ENCODE results near the gene VAV3.

Gene VAV3

DNA sequence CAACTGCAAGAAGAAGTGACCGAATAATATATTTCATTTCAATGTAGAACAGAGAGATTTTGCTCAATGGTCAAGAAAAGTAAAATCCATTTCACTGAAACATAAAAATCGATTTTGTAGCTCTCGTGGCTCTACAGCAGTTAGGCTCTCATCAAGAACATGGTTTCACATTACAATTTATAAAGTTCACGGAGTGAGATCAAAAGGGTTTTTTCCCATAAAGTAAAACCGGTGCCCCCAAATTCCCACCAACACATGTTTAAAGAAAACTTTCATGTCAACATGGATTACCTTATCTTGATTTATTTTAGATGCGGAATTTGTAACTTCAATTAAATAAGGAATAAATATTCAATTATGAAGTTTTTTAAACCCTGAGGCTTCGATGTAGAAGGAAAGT, 16.3 kb upstream of the VAV3 start:
- Histone ChIP-seq H3K27ac (replicated peaks; ENCODE audit: low read length) (no peak overlapping the region), H2AFZ (ENCODE audit: low read length) (no peak overlapping the region), H4K8ac (ENCODE audit: low read depth, low read length) (no peak overlapping the region), H3K9ac (ENCODE audit: low read depth, low read length, poor library complexity) (no peak overlapping the region), H2BK120ac (ENCODE audit: low read depth, low read length) (no peak overlapping the region), H2BK15ac (ENCODE audit: low read length) (no peak overlapping the region), H4K91ac (ENCODE audit: low read depth, low read length, poor library complexity) (no peak overlapping the region), H3K23ac (ENCODE audit: low read depth, low read length, poor library complexity) (no peak overlapping the region), H3K14ac (ENCODE audit: low read length) (no peak overlapping the region), H2AK5ac (ENCODE audit: low read depth, low read length) (no peak overlapping the region), H3K27me3 (ENCODE audit: control insufficient read depth in 3 of 3, insufficient read depth in 3 of 3, low read depth in 1 of 3, low read length in 3 of 3) (no peaks in the 10 kb centered on the region), H3K4me3 (ENCODE audit: low read length in 2 of 2) (no peak overlapping the region), H3K4me1 (ENCODE audit: control insufficient read depth in 2 of 2, insufficient read depth in 1 of 2, low read depth in 1 of 2, low read length in 2 of 2) (peaks cover 2% of the 10 kb centered on the region in 2 donors), H3K79me1 (ENCODE audit: low read depth, low read length) (no peaks in the 10 kb centered on the region), H3K4ac (ENCODE audit: low read length) (no peak overlapping the region), H2BK12ac (ENCODE audit: low read length) (no peak overlapping the region), H2BK5ac (ENCODE audit: low read length) (no peak overlapping the region), H3K18ac (ENCODE audit: low read length) (no peak overlapping the region), H3K4me2 (ENCODE audit: insufficient read depth, low read length, poor library complexity, severe bottlenecking) (no peak overlapping the region), H3K9me3 (replicated peaks in 1 of 2; ENCODE audit: control insufficient read depth in 2 of 2, insufficient read depth in 1 of 2, low read depth in 1 of 2, low read length in 2 of 2) (peaks cover 0 to 3% of the 10 kb centered on the region in 2 donors), H3K36me3 (replicated peaks in 1 of 2; ENCODE audit: control insufficient read depth in 2 of 2, insufficient read depth in 2 of 2, low read length in 2 of 2) (no peaks in the 10 kb centered on the region)
- WGBS, 2 donors (ENCODE audit: extremely low coverage in 2 of 2, insufficient read length in 2 of 2, insufficient replicate concordance in 1 of 2), result no CpG with 5 or more reads among the region's 7 CpGs
- no peak for DNase-seq (ENCODE audit: low spot score)

DNA sequence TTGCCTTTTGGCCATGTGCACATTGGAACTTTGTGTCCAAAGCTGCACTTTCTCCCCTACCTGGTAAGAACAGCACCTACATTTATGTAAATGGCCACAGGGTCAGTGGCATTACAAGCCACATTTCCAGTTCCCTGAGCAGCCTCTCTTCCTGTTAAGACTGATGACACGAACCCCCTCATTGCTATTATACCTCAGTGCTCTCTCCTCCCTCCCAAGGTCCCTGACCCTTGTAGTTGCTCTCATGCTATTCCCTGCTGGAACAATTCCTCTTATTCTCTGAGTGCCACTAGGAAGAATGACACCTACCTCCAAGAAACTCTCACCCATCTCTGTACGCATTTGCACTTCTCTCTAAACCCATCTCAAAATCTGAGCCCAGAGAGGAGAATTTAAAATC, 14.9 kb upstream of the VAV3 start:
- no peak overlapping the region for H2BK12ac ChIP-seq (ENCODE audit: low read length)

DNA sequence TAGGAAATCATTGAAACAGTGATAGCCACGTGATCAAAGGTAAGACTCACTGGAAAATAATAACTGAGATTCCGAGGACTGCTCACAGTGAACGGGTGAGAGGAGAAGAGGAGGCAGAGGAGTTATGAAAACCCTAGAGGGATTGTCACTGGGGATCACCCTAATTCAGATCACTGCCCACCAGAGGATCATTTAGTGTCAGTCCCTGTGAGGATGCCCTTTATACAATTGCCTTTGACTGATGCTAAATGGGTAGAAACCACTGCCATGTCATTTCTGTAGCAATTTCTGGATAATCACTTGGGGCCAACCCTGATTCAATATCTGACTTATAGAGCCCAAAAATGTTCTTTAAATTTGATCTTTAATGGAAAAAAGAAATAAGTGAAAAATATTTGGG, 14.1 kb upstream of the VAV3 start:
- Histone ChIP-seq H2BK15ac (ENCODE audit: low read length) (no peak overlapping the region), H2BK120ac (ENCODE audit: low read depth, low read length) (no peak overlapping the region), H3K79me1 (ENCODE audit: low read depth, low read length) (no peaks in the 10 kb centered on the region), H4K8ac (ENCODE audit: low read depth, low read length) (no peak overlapping the region), H2AK5ac (ENCODE audit: low read depth, low read length) (no peak overlapping the region), H2BK12ac (ENCODE audit: low read length) (no peak overlapping the region), H3K27ac (replicated peaks; ENCODE audit: low read length) (no peak overlapping the region), H3K23ac (ENCODE audit: low read depth, low read length, poor library complexity) (no peak overlapping the region), H3K9ac (ENCODE audit: low read depth, low read length, poor library complexity) (no peak overlapping the region), H3K9me3 (replicated peaks in 1 of 2; ENCODE audit: control insufficient read depth in 2 of 2, insufficient read depth in 1 of 2, low read depth in 1 of 2, low read length in 2 of 2) (peaks cover 0 to 3% of the 10 kb centered on the region in 2 donors), H3K4me2 (ENCODE audit: insufficient read depth, low read length, poor library complexity, severe bottlenecking) (no peak overlapping the region), H3K4me1 (ENCODE audit: control insufficient read depth in 2 of 2, insufficient read depth in 1 of 2, low read depth in 1 of 2, low read length in 2 of 2) (peaks cover 2% of the 10 kb centered on the region in 2 donors), H3K4ac (ENCODE audit: low read length) (no peak overlapping the region), H3K18ac (ENCODE audit: low read length) (no peak overlapping the region), H3K27me3 (ENCODE audit: control insufficient read depth in 3 of 3, insufficient read depth in 3 of 3, low read depth in 1 of 3, low read length in 3 of 3) (no peaks in the 10 kb centered on the region), H4K91ac (ENCODE audit: low read depth, low read length, poor library complexity) (no peak overlapping the region), H2BK5ac (ENCODE audit: low read length) (no peak overlapping the region), H3K4me3 (ENCODE audit: low read length in 2 of 2) (no peak overlapping the region), H3K36me3 (replicated peaks in 1 of 2; ENCODE audit: control insufficient read depth in 2 of 2, insufficient read depth in 2 of 2, low read length in 2 of 2) (no peaks in the 10 kb centered on the region), H3K14ac (ENCODE audit: low read length) (no peak overlapping the region), H2AFZ (ENCODE audit: low read length) (no peak overlapping the region)
- WGBS, 2 donors (ENCODE audit: extremely low coverage in 2 of 2, insufficient read length in 2 of 2, insufficient replicate concordance in 1 of 2), result no CpG with 5 or more reads among the region's 3 CpGs
- DNase-seq (ENCODE audit: low spot score), result no peak

More for the DNA sequence above, 14.9 kb upstream of the VAV3 start:
- H3K9me3 ChIP-seq (replicated peaks in 1 of 2; ENCODE audit: control insufficient read depth in 2 of 2, insufficient read depth in 1 of 2, low read depth in 1 of 2, low read length in 2 of 2), result peaks cover 0 to 3% of the 10 kb centered on the region in 2 donors
- H3K79me1 ChIP-seq (ENCODE audit: low read depth, low read length), result no peaks in the 10 kb centered on the region
- H3K4me3 ChIP-seq (ENCODE audit: low read length in 2 of 2), result no peak overlapping the region
- no peak overlapping the region for H3K27ac ChIP-seq (replicated peaks; ENCODE audit: low read length)
- H3K9ac ChIP-seq (ENCODE audit: low read depth, low read length, poor library complexity), result no peak overlapping the region
- no peak overlapping the region for H3K4ac ChIP-seq (ENCODE audit: low read length)
- H2BK15ac ChIP-seq (ENCODE audit: low read length), result no peak overlapping the region
- no peak overlapping the region for H3K14ac ChIP-seq (ENCODE audit: low read length)
- H3K4me2 ChIP-seq (ENCODE audit: insufficient read depth, low read length, poor library complexity, severe bottlenecking), result no peak overlapping the region
- no peak overlapping the region for H2AK5ac ChIP-seq (ENCODE audit: low read depth, low read length)
- H3K18ac ChIP-seq (ENCODE audit: low read length), result no peak overlapping the region
- no peak overlapping the region for H4K8ac ChIP-seq (ENCODE audit: low read depth, low read length)
- no peak overlapping the region for H2BK120ac ChIP-seq (ENCODE audit: low read depth, low read length)
- no CpG with 5 or more reads among the region's 2 CpGs for WGBS, 2 donors (ENCODE audit: extremely low coverage in 2 of 2, insufficient read length in 2 of 2, insufficient replicate concordance in 1 of 2)
- H2BK5ac ChIP-seq (ENCODE audit: low read length), result no peak overlapping the region
- no peak for DNase-seq (ENCODE audit: low spot score)
- H4K91ac ChIP-seq (ENCODE audit: low read depth, low read length, poor library complexity), result no peak overlapping the region
- H3K4me1 ChIP-seq (ENCODE audit: control insufficient read depth in 2 of 2, insufficient read depth in 1 of 2, low read depth in 1 of 2, low read length in 2 of 2), result peaks cover 2% of the 10 kb centered on the region in 2 donors
- H3K23ac ChIP-seq (ENCODE audit: low read depth, low read length, poor library complexity), result no peak overlapping the region
- H3K27me3 ChIP-seq (ENCODE audit: control insufficient read depth in 3 of 3, insufficient read depth in 3 of 3, low read depth in 1 of 3, low read length in 3 of 3), result no peaks in the 10 kb centered on the region
- H2AFZ ChIP-seq (ENCODE audit: low read length), result no peak overlapping the region
- H3K36me3 ChIP-seq (replicated peaks in 1 of 2; ENCODE audit: control insufficient read depth in 2 of 2, insufficient read depth in 2 of 2, low read length in 2 of 2), result no peaks in the 10 kb centered on the region

DNA sequence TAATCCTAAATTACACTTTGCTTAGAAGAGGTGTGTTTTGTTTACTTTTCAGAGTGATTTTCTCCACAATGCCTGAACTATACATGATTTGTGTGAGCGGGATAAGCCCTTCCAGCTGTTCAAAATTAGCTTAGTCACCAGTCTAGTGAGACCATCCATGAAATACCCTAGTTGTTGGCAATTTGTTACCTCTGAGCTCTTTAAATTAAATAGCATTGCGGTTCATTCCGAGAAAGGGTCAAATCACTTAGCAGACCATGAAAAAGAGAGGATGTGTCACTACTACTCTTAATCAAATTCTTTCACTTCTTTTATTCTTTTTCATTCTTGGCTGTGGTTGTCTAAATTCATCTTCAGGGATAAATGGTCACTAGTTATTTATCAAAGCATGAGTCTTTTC, 11.9 kb upstream of the VAV3 start:
- DNase-seq (ENCODE audit: low spot score), result no peak
- Histone ChIP-seq H3K27me3 (ENCODE audit: control insufficient read depth in 3 of 3, insufficient read depth in 3 of 3, low read depth in 1 of 3, low read length in 3 of 3) (no peaks in the 10 kb centered on the region), H3K27ac (replicated peaks; ENCODE audit: low read length) (no peak overlapping the region), H3K4me1 (ENCODE audit: control insufficient read depth in 2 of 2, insufficient read depth in 1 of 2, low read depth in 1 of 2, low read length in 2 of 2) (peaks cover 2% of the 10 kb centered on the region in 2 donors), H2BK120ac (ENCODE audit: low read depth, low read length) (no peak overlapping the region), H3K14ac (ENCODE audit: low read length) (no peak overlapping the region), H2BK5ac (ENCODE audit: low read length) (no peak overlapping the region), H2AFZ (ENCODE audit: low read length) (no peak overlapping the region), H3K9me3 (replicated peaks in 1 of 2; ENCODE audit: control insufficient read depth in 2 of 2, insufficient read depth in 1 of 2, low read depth in 1 of 2, low read length in 2 of 2) (no peaks in the 10 kb centered on the region), H2BK12ac (ENCODE audit: low read length) (no peak overlapping the region), H3K9ac (ENCODE audit: low read depth, low read length, poor library complexity) (no peak overlapping the region), H3K4me3 (ENCODE audit: low read length in 2 of 2) (no peak overlapping the region), H3K23ac (ENCODE audit: low read depth, low read length, poor library complexity) (no peak overlapping the region), H3K79me1 (ENCODE audit: low read depth, low read length) (no peaks in the 10 kb centered on the region), H4K8ac (ENCODE audit: low read depth, low read length) (no peak overlapping the region), H3K18ac (ENCODE audit: low read length) (no peak overlapping the region), H3K36me3 (replicated peaks in 1 of 2; ENCODE audit: control insufficient read depth in 2 of 2, insufficient read depth in 2 of 2, low read length in 2 of 2) (no peaks in the 10 kb centered on the region), H2AK5ac (ENCODE audit: low read depth, low read length) (no peak overlapping the region), H2BK15ac (ENCODE audit: low read length) (no peak overlapping the region), H4K91ac (ENCODE audit: low read depth, low read length, poor library complexity) (no peak overlapping the region), H3K4me2 (ENCODE audit: insufficient read depth, low read length, poor library complexity, severe bottlenecking) (no peak overlapping the region), H3K4ac (ENCODE audit: low read length) (no peak overlapping the region)
- WGBS, 2 donors (ENCODE audit: extremely low coverage in 2 of 2, insufficient read length in 2 of 2, insufficient replicate concordance in 1 of 2), result no CpG with 5 or more reads among the region's 3 CpGs
